Pancreas (tissue), 10 donors: ENCODE data around the gene PASK. TPM values are rescaled to one million over a fixed set of nuclear protein-coding genes. Genes with fewer than 3 reads are reported as not detected.
A peak's percentile ranks its signal among the peaks of the same experiment; 100 is the strongest.

Source experiments
- ATAC-seq, 4 donors: fragments of 200-7000 bp; cut with Tn5 transposase; one replicate each; pipeline versions ENCODE4 v1.8.0 to v1.9.1; 2020; ENCODE audit warnings: mild to moderate bottlenecking in 4 of 4, moderate library complexity in 4 of 4
- DNase-seq, 6 donors: peaks; one replicate each; pipeline ENCODE4 v3.0.0-alpha.2; 2020
- FAIRE-seq: peaks from 2 replicates; lab custom pipeline; 2012; peaks lifted over from hg19 to GRCh38; lab: Jason Lieb, UNC
- H3K27ac ChIP-seq, 4 donors: fragments of 200-600 bp; sonication (generic); 1 replicate in 3 of 4; 2 replicates in 1 of 4; pipeline versions ENCODE4 v1.5.0 to v1.8.0; 2020
- H3K27me3 ChIP-seq, 4 donors: fragments of 200-600 bp; one replicate each; pipeline ENCODE4 v1.8.0; 2021
- H3K36me3 ChIP-seq, 3 donors: fragments of 200-600 bp; sonication (generic) in 1 of 3; one replicate each; pipeline versions ENCODE4 v1.5.0 to v1.8.0; 2020 to 2021
- H3K4me1 ChIP-seq, 3 donors: fragments of 200-600 bp; one replicate each; pipeline ENCODE4 v1.8.0; 2021
- H3K4me3 ChIP-seq, 4 donors: fragments of 200-600 bp; sonication (generic) in 2 of 4; one replicate each; pipeline versions ENCODE4 v1.5.0 to v1.8.0; 2020 to 2021
- H3K9me3 ChIP-seq, 4 donors: fragments of 200-600 bp; one replicate each; pipeline ENCODE4 v1.8.0; 2021
- WGBS, 2 donors: extraction: QIAGEN DNeasy Blood & Tissue Kit; methylation state at CpG; one replicate each; pipeline ENCODE4 v1.1.7; 2013; 5-methylcytosine and 5-hydroxymethylcytosine counted together
- intact Hi-C, 3 donors: fragments of 100-400 bp; cut with DNase I; formaldehyde crosslinking; loops; one replicate each; pipeline versions ENCODE4 v1.11.1 to v1.14.2; 2022
- polyA plus RNA-seq, 2 donors: library from polyadenylated mRNA; stranded (reverse); fragments of 200-250 nt; gene quantifications; one replicate each; pipeline ENCODE4 v1.2.3, GENCODE V29; 2013
- total RNA-seq, 6 donors: library from RNA; stranded (reverse); fragmentation: NEBNext Ultra II Directional in 4 of 6; extraction: Animal tissue kit (Norgen Biotek cat#: 25700) in 4 of 6; gene quantifications; one replicate each; pipeline versions ENCODE4 v1.2.1 to v1.2.4, GENCODE V29; 2021 to 2023
- TF ChIP-seq, protein P1 (sequence below), 4 donors: fragments of 200-600 bp; sonication (generic) in 3 of 4; IDR thresholded peaks; one replicate each; pipeline versions ENCODE4 v1.5.0 to v1.8.0; 2021; ENCODE audit warnings: antibody characterized with exemption in 4 of 4
- donor health status: healthy with polysubstance abuse.
- donor health status: DM: no; HTN: no; CAD: no; lungs with moderate emphysema.
- donor health status: DM: no; HTN: no; CAD: no.
- donor health status: control.
- donor health status: control.
- donor health status: Bipolar disorder and iron deficiency.
- donor health status: DM: yes; HTN: yes; CAD: no.
- donor health status: DM: no; HTN: no; CAD: no.
- donor health status: DM: no; HTN: no; CAD: no.
- donor health status: DM: yes; HTN: yes; CAD: no.

Gene PASK
- total and polyA plus RNA-seq, 8 donors = 3.7 to 14.5 (median 9.2) TPM

DNA sequence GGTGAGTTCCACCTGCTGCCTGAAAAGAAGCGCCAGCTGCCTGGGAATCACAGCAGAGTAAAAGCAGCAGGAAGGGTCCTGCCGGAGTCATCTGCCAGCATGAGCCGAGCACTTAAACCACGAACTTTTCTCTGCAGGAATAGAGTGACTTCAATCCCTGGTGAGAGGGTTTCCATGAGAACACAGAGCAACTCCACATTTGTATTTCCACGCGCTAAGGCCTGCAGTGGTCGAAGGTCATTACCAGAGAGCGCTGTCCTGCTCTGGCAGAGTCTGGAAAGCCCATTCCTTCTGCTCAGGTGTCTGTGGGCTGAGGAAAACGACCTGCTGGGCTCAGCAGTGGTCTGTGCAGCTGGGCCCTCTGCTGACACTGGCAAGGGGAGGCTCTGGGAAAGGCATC, 6.7 kb downstream of the PASK start:
- DNase-seq = peak in 3 of 6 donors; percentile 30 to 58 (median 51)

DNA sequence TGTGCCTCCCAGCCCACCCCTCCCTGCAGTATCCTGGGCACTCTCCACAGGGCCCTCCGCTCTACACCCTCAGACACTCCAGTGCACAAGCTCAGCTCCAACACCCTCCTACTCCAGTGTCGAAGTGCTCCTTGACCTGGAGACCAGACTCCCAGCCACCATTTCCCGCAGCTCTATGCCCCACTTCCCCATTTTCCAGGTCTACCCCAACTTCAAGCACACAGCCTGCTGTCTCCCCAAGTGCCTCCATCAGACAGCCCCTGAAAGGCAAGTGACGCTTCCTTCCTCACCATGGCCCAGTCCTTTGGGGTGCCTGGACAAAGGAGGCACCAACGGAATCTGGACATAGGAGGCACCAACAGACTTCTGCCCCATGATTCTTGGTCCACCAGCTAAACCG, 7.2 kb downstream of the PASK start:
- Histone ChIP-seq H3K36me3 (no peaks in the 10 kb centered on the region), H3K9me3 (no peaks in the 10 kb centered on the region), H3K4me1 (no peaks in the 10 kb centered on the region), H3K4me3 (no peak overlapping the region), H3K27me3 (no peaks in the 10 kb centered on the region), H3K27ac (peak overlapping the region in 1 of 4 donors; percentile 21)
- DNase-seq (no peak), FAIRE-seq (no peak), ATAC-seq (no peak)
- intact Hi-C loops = no loop called here
- TF ChIP-seq, protein P1, sequence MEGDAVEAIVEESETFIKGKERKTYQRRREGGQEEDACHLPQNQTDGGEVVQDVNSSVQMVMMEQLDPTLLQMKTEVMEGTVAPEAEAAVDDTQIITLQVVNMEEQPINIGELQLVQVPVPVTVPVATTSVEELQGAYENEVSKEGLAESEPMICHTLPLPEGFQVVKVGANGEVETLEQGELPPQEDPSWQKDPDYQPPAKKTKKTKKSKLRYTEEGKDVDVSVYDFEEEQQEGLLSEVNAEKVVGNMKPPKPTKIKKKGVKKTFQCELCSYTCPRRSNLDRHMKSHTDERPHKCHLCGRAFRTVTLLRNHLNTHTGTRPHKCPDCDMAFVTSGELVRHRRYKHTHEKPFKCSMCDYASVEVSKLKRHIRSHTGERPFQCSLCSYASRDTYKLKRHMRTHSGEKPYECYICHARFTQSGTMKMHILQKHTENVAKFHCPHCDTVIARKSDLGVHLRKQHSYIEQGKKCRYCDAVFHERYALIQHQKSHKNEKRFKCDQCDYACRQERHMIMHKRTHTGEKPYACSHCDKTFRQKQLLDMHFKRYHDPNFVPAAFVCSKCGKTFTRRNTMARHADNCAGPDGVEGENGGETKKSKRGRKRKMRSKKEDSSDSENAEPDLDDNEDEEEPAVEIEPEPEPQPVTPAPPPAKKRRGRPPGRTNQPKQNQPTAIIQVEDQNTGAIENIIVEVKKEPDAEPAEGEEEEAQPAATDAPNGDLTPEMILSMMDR (IDR thresholded peaks at IDR 0.05) = no peak
- WGBS, 2 donors = 87 to 93% methylated on average over 6 of the region's 6 CpGs

More for the DNA sequence above, 6.7 kb downstream of the PASK start:
- TF ChIP-seq, protein P1 (IDR thresholded peaks at IDR 0.05) = no peak
- no peaks in the 10 kb centered on the region for H3K27me3 ChIP-seq
- FAIRE-seq = no peak
- H3K27ac ChIP-seq = peak overlapping the region in 1 of 4 donors; percentile 21
- peak in 2 of 4 donors; percentile 82 to 96 for ATAC-seq
- no peak overlapping the region for H3K4me3 ChIP-seq
- intact Hi-C loops = no loop called here
- H3K9me3 ChIP-seq = no peaks in the 10 kb centered on the region
- no peaks in the 10 kb centered on the region for H3K4me1 ChIP-seq
- no peaks in the 10 kb centered on the region for H3K36me3 ChIP-seq
- 54 to 64% methylated on average over 9 of the region's 9 CpGs for WGBS, 2 donors

DNA sequence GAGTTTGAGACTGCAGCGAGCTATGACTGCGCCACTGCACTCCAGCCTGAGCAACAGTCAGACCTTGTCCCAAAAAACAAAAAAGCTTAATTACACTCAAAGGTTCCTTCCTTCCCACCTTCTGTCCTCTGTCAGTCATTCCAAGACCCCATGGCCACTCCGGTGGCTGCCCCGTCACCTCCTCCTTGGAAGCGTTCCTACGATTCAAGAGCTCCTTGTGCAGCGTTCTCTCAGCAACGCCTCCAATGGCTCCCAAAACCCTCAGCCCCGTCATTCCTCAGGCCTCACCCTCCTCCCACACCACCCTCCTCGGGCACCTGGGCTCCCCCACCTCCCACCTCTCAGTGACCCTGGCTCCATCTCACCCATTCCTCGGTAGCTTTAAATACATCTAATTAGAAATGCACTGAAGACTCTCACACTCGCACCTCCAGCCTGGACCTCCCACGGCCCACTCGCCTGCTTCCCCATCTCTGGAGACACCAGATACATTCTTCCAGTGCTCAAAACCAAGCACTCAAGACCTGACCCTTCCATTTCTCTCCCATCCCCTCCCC, 8.0 kb downstream of the PASK start:
- FAIRE-seq = no peak
- WGBS, 2 donors = 96% methylated on average over 14 of the region's 14 CpGs

DNA sequence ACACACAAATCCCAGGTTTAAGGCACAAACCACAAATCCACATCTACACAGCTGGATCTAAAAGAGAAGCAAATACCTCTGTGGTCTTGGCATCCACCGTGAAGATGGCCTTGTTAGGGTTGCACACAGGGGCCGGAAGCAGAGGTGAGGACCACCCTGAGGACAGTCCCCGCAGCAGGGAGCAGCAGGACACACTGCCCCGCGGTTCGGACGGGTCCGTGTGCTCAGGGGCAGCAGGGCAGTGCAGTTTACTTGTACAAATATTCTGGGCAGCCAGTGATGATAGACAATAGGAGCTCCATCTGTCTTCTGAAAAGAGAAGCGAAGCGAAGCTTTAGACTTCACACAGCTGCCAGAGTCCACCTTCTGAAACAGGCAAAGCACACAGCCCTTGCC, 8.8 kb downstream of the PASK start:
- Histone ChIP-seq H3K36me3 (no peaks in the 10 kb centered on the region), H3K27me3 (no peaks in the 10 kb centered on the region), H3K27ac (no peak overlapping the region), H3K9me3 (no peaks in the 10 kb centered on the region), H3K4me3 (no peak overlapping the region), H3K4me1 (no peaks in the 10 kb centered on the region)
- ATAC-seq (no peak), DNase-seq (peak in 1 of 6 donors; percentile 12), FAIRE-seq (no peak)
- 95 to 96% methylated on average over 10 of the region's 10 CpGs for WGBS, 2 donors
- TF ChIP-seq, protein P1 (IDR thresholded peaks at IDR 0.05) = no peak
- intact Hi-C loops = no loop called here

More for the DNA sequence above, 8.0 kb downstream of the PASK start:
- Histone ChIP-seq H3K27ac (no peak overlapping the region), H3K9me3 (no peaks in the 10 kb centered on the region), H3K4me1 (no peaks in the 10 kb centered on the region), H3K27me3 (no peaks in the 10 kb centered on the region), H3K4me3 (no peak overlapping the region), H3K36me3 (no peaks in the 10 kb centered on the region)
- intact Hi-C loops = no loop called here
- TF ChIP-seq, protein P1 (IDR thresholded peaks at IDR 0.05) = no peak
- DNase-seq (peak in 1 of 6 donors; percentile 22), ATAC-seq (no peak)
